MV-4-11 (cell line): ENCODE results near the gene DUXB.

Experiments
- DNase-seq: peaks from one replicate; lab custom pipeline; 2025; lab: John Stamatoyannopoulos, UW

The DUXB gene

GRCh38 chr16:75701361-75701760 lies at the start of gene DUXB:
Gene DUXB, minus strand, starts transcription at chr16:75701461. Its CDS starts 43 bp downstream, at chr16:75701418.
- DNase-seq, result no peak

GRCh38 chr16:75750528-75750927 lies 49.3 kb upstream of the DUXB start:
- no peak for DNase-seq

GRCh38 chr16:75746359-75746758 lies 45.1 kb upstream of the DUXB start:
- DNase-seq, result no peak

GRCh38 chr16:75745823-75746222 lies 44.6 kb upstream of the DUXB start:
- DNase-seq, result no peak

- DNase-seq, result peak; percentile 71
Measured at GRCh38 chr16:75745242-75745641, 44.0 kb upstream of the DUXB start.

- DNase-seq, result no peak
Measured at GRCh38 chr16:75742424-75743047, 41.3 kb upstream of the DUXB start.

- DNase-seq, result no peak
Measured at GRCh38 chr16:75733305-75734211, 32.3 kb upstream of the DUXB start.

- DNase-seq, result no peak
Measured at GRCh38 chr16:75732871-75733270, 31.6 kb upstream of the DUXB start.

- no peak for DNase-seq
Measured at GRCh38 chr16:75727221-75727620, 26.0 kb upstream of the DUXB start.

- DNase-seq, result no peak
Measured at GRCh38 chr16:75726390-75726789, 25.1 kb upstream of the DUXB start, which contains the start of gene CPHXL. Gene CPHXL, minus strand, starts transcription at chr16:75726490. Its CDS starts 48 bp downstream, at chr16:75726442.

- no peak for DNase-seq
Measured at GRCh38 chr16:75718452-75718851, 17.2 kb upstream of the DUXB start.

GRCh38 chr16:75714661-75715060 lies 13.4 kb upstream of the DUXB start:
- no peak for DNase-seq

GRCh38 chr16:75710344-75710743 lies 9.1 kb upstream of the DUXB start:
- DNase-seq, result no peak

- no peak for DNase-seq
Measured at GRCh38 chr16:75703306-75703705, 2.0 kb upstream of the DUXB start.

GRCh38 chr16:75702242-75702641 lies 981 bp upstream of the DUXB start:
- DNase-seq, result no peak

GRCh38 chr16:75697571-75697970 lies 3.7 kb downstream of the DUXB start:
- no peak for DNase-seq

- DNase-seq, result no peak
Measured at GRCh38 chr16:75695708-75696107, 5.6 kb downstream of the DUXB start.

GRCh38 chr16:75687361-75687760 lies 13.9 kb downstream of the DUXB start:
- DNase-seq, result no peak

GRCh38 chr16:75682308-75682707 lies 19.0 kb downstream of the DUXB start:
- DNase-seq, result no peak

GRCh38 chr16:75679366-75679765 lies 21.9 kb downstream of the DUXB start:
- DNase-seq, result no peak

GRCh38 chr16:75676909-75677308 lies 24.4 kb downstream of the DUXB start, which contains the start of gene CPHXL2:
Gene CPHXL2, minus strand, starts transcription at chr16:75677009. Its CDS starts 10 bp downstream, at chr16:75676999.
- DNase-seq, result no peak

GRCh38 chr16:75667503-75667902 lies 33.8 kb downstream of the DUXB start:
- no peak for DNase-seq

GRCh38 chr16:75660726-75661302 lies 40.4 kb downstream of the DUXB start:
- no peak for DNase-seq
